ENCODE results near the gene ZNF268.

GRCh38 chr12:133204264-133204603, 22.9 kb downstream of the ZNF268 start:
- TF ChIP-seq POLR2AphosphoS5 (IDR thresholded peaks at IDR 0.05; ENCODE audit: low read depth, low read length) = no peak
- TF ChIP-seq POLR2A (IDR thresholded peaks at IDR 0.05; ENCODE audit: low read depth, low read length) = no peak
- no peak for TF ChIP-seq TAF1 (IDR thresholded peaks at IDR 0.05; ENCODE audit: borderline replicate concordance, low read depth, low read length)

Data from GM12892 (cell line).